Renal pelvis (tissue), 12 donors: ENCODE data around the gene RPP25L. TPM values are rescaled to one million over a fixed set of nuclear protein-coding genes. Genes with fewer than 3 reads are reported as not detected.
A peak's percentile ranks its signal among the peaks of the same experiment; 100 is the strongest.

Experiments used
- DNase-seq: peaks from one replicate; pipeline ENCODE4 v3.0.0-alpha.2; 2013
- long read RNA-seq, 16 experiments: transcript quantifications; one replicate each; lab custom pipeline, GENCODE V29; 2026
- polyA plus RNA-seq, 3 donors: library from polyadenylated mRNA; unstranded; fragments of 120-200 nt; gene quantifications; one replicate each; pipeline ENCODE4 v1.2.1, GENCODE V29; 2013; ENCODE audit not compliant: insufficient read length in 3 of 3

RPP25L gene
- polyA plus RNA-seq, result 10 to 100 TPM; 31.1 to 35.4 (median 35.0) TPM
- long read RNA-seq, donor 1, transcript RPP25L-201 (2 exons, 1,092 nt), result minor isoform, 6 of 39 reads
- long read RNA-seq, donor 1, transcript RPP25L-202 (2 exons, 888 nt), result major isoform, 33 of 39 reads
- long read RNA-seq, donor 1, partial matches to known transcripts, result 0 of 39 reads
- long read RNA-seq, donor 1, other reads (novel, unspliced or antisense), result 0 of 39 reads
- long read RNA-seq, donor 2, transcript RPP25L-202 (2 exons, 888 nt), result major isoform, 32 of 56 reads
- long read RNA-seq, donor 2, partial matches to known transcripts, result 22 of 56 reads
- long read RNA-seq, donor 2, other reads (novel, unspliced or antisense), result 0 of 56 reads
- long read RNA-seq, donor 3, transcript RPP25L-201 (2 exons, 1,092 nt), result minor isoform, 6 of 69 reads
- long read RNA-seq, donor 3, transcript RPP25L-202 (2 exons, 888 nt), result major isoform, 39 of 69 reads
- long read RNA-seq, donor 3, partial matches to known transcripts, result 24 of 69 reads
- long read RNA-seq, donor 3, other reads (novel, unspliced or antisense), result 0 of 69 reads
- long read RNA-seq, donor 4, transcript RPP25L-201 (2 exons, 1,092 nt), result minor isoform, 5 of 73 reads
- long read RNA-seq, donor 4, transcript RPP25L-202 (2 exons, 888 nt), result major isoform, 42 of 73 reads
- long read RNA-seq, donor 4, partial matches to known transcripts, result 26 of 73 reads
- long read RNA-seq, donor 4, other reads (novel, unspliced or antisense), result 0 of 73 reads
- long read RNA-seq, donor 5, transcript RPP25L-202 (2 exons, 888 nt), result major isoform, 17 of 20 reads
- long read RNA-seq, donor 5, partial matches to known transcripts, result 0 of 20 reads
- long read RNA-seq, donor 5, other reads (novel, unspliced or antisense), result 0 of 20 reads
- long read RNA-seq, donor 6, transcript RPP25L-202 (2 exons, 888 nt), result major isoform, 22 of 42 reads
- long read RNA-seq, donor 6, transcript RPP25L-201 (2 exons, 1,092 nt), result minor isoform, 5 of 42 reads
- long read RNA-seq, donor 6, partial matches to known transcripts, result 15 of 42 reads
- long read RNA-seq, donor 6, other reads (novel, unspliced or antisense), result 0 of 42 reads
- long read RNA-seq, donor 7, transcript RPP25L-202 (2 exons, 888 nt), result major isoform, 34 of 40 reads
- long read RNA-seq, donor 7, transcript RPP25L-201 (2 exons, 1,092 nt), result minor isoform, 6 of 40 reads
- long read RNA-seq, donor 7, partial matches to known transcripts, result 0 of 40 reads
- long read RNA-seq, donor 7, other reads (novel, unspliced or antisense), result 0 of 40 reads
- long read RNA-seq, donor 8, transcript RPP25L-202 (2 exons, 888 nt), result major isoform, 6 of 16 reads
- long read RNA-seq, donor 8, partial matches to known transcripts, result 8 of 16 reads
- long read RNA-seq, donor 8, other reads (novel, unspliced or antisense), result 0 of 16 reads
- long read RNA-seq, donor 9, transcript RPP25L-201 (2 exons, 1,092 nt), result minor isoform, 7 of 37 reads
- long read RNA-seq, donor 9, transcript RPP25L-202 (2 exons, 888 nt), result major isoform, 30 of 37 reads
- long read RNA-seq, donor 9, partial matches to known transcripts, result 0 of 37 reads
- long read RNA-seq, donor 9, other reads (novel, unspliced or antisense), result 0 of 37 reads
- long read RNA-seq, donor 10, transcript RPP25L-202 (2 exons, 888 nt), result major isoform, 21 of 25 reads
- long read RNA-seq, donor 10, partial matches to known transcripts, result 0 of 25 reads
- long read RNA-seq, donor 10, other reads (novel, unspliced or antisense), result 0 of 25 reads
- long read RNA-seq, donor 11, transcript RPP25L-202 (2 exons, 888 nt), result major isoform, 19 of 21 reads
- long read RNA-seq, donor 11, partial matches to known transcripts, result 0 of 21 reads
- long read RNA-seq, donor 11, other reads (novel, unspliced or antisense), result 0 of 21 reads
- long read RNA-seq, donor 12, transcript RPP25L-201 (2 exons, 1,092 nt), result minor isoform, 6 of 31 reads
- long read RNA-seq, donor 12, transcript RPP25L-202 (2 exons, 888 nt), result major isoform, 25 of 31 reads
- long read RNA-seq, donor 12, partial matches to known transcripts, result 0 of 31 reads
- long read RNA-seq, donor 12, other reads (novel, unspliced or antisense), result 0 of 31 reads
- long read RNA-seq, donor 13, transcript RPP25L-202 (2 exons, 888 nt), result major isoform, 10 of 12 reads
- long read RNA-seq, donor 13, partial matches to known transcripts, result 0 of 12 reads
- long read RNA-seq, donor 13, other reads (novel, unspliced or antisense), result 0 of 12 reads
- long read RNA-seq, donor 14, result 0 reads
- long read RNA-seq, donor 15, transcript RPP25L-202 (2 exons, 888 nt), result major isoform, 37 of 41 reads
- long read RNA-seq, donor 15, partial matches to known transcripts, result 0 of 41 reads
- long read RNA-seq, donor 15, other reads (novel, unspliced or antisense), result 0 of 41 reads
- long read RNA-seq, donor 16, transcript RPP25L-202 (2 exons, 888 nt), result major isoform, 37 of 85 reads
- long read RNA-seq, donor 16, partial matches to known transcripts, result 46 of 85 reads
- long read RNA-seq, donor 16, other reads (novel, unspliced or antisense), result 0 of 85 reads

- peak; percentile 89 for DNase-seq
These were observed at the start of gene RPP25L for GRCh38 chr9:34611811-34612787. Gene RPP25L (minus strand): TSS chr9:34612097. CDS start chr9:34611296, 801 bp downstream.

DNA sequence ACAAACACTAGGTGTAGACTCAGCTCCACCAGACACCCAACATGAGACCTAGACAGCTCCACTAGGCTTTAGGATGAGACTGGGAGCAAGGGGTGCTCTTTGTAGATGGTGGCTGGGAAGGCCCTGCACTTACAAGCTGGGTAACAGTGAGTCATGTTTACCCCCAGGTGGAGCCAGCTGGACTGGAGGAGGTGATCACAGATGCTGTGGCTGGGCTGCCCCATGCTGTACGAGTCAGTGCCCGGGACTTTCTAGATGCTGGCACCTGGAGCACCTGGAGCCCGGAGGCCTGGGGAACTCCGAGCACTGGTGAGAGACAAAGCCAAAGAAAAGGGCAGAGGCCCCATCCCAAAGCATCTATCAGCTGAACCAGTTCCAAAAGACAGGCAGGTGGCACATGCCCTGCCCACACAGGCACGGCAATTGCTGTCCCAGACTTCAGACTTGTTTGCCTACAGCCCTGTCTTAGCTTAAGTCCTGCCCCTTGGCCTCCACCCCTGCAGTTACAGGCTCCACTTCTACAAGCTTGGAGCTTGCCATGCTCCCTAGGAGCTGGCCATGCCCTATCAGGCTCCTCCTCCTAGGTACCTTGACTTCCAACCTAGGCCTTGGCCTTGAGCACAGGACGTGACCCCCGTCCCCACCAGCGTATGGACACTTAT lies 47.8 kb upstream of the RPP25L start:
- no peak for DNase-seq

DNA sequence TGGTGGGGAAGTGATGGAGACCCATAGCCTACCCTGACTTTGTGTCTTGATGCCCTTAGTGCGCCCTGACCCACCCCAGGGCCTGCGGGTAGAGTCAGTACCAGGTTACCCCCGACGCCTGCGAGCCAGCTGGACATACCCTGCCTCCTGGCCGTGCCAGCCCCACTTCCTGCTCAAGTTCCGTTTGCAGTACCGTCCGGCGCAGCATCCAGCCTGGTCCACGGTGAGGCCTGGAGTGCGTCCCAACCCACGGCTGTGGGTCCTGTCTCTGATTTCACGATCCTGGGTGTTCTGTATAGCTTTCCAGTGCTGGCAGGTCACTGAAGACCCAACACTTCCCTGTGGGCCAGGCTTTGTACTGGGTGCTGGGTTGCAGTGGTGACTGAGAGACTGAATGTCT lies 46.6 kb upstream of the RPP25L start:
- no peak for DNase-seq

DNA sequence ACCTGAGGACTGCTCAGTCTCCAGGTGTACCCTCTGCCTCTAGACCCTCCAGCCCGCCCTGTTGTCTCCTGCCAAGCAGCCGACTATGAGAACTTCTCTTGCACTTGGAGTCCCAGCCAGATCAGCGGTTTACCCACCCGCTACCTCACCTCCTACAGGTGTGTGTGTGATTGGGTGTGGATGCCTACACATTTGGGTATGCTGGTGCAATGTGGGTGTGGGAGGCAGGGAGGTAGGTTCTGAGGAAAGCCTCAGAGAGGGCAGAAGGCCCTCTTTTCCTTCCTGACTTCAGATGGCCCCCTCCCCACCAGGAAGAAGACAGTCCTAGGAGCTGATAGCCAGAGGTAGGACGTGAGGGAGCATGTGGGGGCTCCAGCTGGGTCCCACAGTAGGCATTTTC lies 45.1 kb upstream of the RPP25L start:
- no peak for DNase-seq

- no peak for DNase-seq
These were observed 43.5 kb upstream of the RPP25L start for GRCh38 chr9:34655394-34655793.

- no peak for DNase-seq
These were observed 42.6 kb upstream of the RPP25L start for GRCh38 chr9:34654323-34655051.

DNA sequence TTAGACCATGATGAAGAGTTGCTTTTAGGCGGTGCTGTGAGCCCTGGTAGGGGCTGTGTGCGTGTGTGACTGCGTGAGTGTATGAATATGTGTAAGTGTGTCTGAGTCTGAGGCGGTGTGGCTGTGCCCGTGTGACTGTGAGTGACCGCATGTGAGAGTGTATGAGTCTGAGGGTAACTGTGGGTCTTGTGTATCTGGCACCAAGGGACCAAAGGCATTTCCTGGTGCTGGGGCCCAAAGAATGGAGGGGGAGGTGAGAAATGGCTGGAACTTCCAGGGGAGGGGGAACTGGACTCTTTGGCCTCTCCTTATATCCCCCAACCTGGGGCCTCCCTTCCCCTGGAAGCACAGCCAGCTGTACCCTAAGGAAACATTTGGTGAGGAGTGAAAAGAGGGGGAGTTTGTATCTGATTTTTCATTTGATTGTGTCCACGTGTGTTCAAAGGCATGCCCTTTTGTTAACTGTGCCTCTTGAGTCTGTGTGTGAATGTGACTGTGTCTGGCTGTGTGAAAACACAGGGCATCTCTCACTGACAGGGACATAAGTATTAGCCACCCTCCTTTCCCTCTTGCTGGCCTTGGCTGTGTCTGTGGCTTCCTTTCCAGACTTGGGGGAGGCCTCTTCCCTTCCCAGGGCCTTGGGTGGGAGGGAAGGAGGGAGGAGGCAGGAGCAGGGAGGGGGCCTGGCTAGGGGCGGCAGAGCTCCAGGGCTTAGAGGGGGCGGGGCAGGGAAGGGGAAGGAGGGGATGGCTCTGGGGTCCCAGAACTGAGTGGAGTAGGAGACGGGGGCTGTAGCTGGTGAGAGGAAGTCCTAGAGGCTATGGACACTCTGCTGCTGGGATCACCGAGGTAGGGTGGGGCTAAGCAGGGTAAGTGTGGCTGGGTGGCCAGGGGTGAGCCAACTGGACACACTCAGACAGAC lies 41.5 kb upstream of the RPP25L start:
- DNase-seq, result peak; percentile 69

DNA sequence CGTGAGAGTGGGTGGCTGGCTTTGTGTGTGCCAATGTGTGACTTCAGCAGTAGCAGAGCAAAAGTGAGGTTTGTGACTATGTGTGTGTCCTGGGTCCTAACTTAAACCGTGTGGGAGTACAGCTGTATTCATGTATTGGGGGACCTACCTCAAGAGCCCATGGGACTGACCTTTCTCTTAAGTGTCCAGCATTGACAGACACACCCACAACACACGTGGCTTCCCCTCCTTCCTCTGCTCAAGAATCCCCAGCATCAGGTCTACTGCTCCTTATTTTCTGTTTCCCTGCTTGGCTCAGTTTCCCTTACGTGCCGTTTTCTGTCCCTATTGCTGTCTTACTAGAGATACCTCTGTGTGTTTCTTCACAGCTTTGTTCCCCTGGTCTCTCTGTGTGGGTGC lies 40.7 kb upstream of the RPP25L start:
- DNase-seq, result no peak

DNA sequence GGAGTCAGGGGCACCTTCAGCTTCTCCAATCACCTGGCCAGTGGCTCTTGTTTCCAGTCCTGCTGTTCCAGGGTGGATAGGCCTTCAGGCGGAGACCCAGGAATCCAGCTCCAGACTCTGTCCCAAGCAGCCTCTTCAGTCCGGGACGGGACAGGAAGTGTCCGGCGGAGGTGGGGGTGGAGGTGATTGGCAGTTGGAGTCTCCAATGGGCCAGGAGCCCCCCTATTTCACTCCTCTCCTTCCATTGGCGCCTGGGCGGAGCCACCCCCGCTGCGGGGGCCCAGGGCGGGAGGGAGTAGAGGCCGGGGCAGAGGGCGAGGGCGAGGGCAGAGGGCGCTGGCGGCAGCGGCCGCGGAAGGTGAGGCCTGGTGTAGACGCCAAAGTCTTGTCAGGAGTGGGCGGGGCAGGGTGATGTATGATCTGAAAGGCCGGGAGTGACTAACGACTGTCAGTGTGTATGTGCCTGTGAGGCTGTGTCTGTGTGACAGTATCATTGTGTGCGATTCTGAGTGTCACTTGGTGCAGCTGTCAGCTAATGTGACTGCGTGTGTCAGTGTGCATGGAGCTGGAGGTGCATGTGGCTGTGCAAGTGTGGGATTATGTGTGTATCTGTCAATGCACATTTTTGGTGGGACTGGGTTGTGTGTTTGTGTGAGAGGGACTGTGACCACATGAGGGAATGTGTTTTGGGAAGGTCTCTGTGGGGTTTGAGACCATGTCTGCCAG lies 40.1 kb upstream of the RPP25L start, which contains the start of gene IL11RA:
TSS of gene IL11RA (plus strand) at position 310 of the 726 bp plus-strand sequence. CDS start 3,033 bp downstream, outside the sequence.
- peak; percentile 77 for DNase-seq

GRCh38 chr9:34651321-34651720 lies 39.4 kb upstream of the RPP25L start:
- no peak for DNase-seq

GRCh38 chr9:34650816-34651215 lies 38.9 kb upstream of the RPP25L start:
- DNase-seq, result no peak

DNA sequence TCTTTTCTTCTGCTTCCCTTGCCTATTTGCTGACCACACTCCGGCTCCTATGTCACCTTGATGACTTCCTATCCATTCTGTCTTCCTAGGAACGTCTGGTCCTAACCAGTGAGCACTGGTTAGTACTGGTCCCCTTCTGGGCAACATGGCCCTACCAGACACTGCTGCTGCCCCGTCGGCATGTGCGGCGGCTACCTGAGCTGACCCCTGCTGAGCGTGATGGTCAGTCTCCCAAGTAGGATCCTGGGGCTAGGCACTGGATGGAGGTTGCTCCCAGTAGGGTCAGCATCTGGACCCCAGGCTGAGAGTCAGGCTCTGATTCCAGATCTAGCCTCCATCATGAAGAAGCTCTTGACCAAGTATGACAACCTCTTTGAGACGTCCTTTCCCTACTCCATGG lies 36.8 kb upstream of the RPP25L start:
- no peak for DNase-seq

- DNase-seq, result no peak
These were observed 35.8 kb upstream of the RPP25L start for GRCh38 chr9:34647651-34648050.

DNA sequence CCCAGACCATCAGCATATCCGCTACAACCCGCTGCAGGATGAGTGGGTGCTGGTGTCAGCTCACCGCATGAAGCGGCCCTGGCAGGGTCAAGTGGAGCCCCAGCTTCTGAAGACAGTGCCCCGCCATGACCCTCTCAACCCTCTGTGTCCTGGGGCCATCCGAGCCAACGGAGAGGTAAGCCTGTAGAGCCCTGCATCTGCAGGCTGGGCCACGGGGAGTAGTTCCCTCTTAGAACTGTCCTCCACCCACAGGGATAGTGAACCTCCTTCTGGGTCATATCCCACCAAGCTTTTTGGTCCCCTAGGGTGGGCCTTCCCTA lies 35.1 kb upstream of the RPP25L start:
- no peak for DNase-seq
